GM19372 (cell line): ENCODE data around the gene CRABP1.
A peak's percentile ranks its signal among the peaks of the same experiment; 100 is the strongest.

Experiments used
- ATAC-seq: cut with Tn5 transposase; IDR thresholded peaks from one replicate; pipeline ENCODE4 v1.9.1; 2021; ENCODE audit warnings: mild to moderate bottlenecking, low read depth, moderate library complexity; ENCODE audit not compliant: unreplicated experiment

The CRABP1 gene

DNA sequence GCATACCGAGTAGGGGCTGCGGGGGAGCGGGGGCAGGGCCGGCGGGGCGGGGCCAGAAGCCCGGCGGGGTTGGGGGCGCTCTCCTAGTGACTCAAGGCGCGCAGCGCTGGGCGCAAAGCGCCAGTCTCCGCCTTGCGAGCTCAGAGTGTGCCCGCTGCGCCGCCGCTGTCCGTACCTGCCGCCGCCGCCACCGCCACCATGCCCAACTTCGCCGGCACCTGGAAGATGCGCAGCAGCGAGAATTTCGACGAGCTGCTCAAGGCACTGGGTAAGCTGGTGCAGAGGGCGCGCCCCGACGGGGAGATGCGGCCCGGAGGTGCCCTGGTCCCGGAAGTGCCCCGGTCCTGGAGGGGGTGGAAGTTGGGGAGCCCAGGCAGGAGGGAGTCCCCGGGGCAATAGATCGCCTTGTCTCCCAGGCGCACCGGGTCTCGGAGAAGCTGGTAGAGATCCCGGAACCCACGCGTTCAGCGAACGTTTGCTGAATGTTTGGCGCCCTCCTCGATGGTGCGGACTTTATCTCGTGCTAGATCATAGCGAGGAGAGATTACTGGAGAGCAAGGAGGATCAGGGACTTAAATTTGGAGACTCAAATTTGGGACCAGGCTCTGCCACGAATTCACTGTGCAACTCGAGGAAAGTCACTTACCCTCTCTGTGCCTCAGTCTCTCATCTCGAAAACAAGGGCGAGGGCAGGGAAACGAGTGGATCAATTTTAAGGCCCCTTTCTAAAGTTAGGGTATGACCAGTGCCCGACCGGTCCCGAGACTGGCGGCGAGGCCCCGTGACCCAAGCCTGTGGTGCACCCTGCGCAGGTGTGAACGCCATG, at the start of gene CRABP1:
CRABP1 (plus strand) TSS at position 123 of the 826 bp plus-strand sequence; CDS start at position 199, 76 bp downstream.
- ATAC-seq = no peak

DNA sequence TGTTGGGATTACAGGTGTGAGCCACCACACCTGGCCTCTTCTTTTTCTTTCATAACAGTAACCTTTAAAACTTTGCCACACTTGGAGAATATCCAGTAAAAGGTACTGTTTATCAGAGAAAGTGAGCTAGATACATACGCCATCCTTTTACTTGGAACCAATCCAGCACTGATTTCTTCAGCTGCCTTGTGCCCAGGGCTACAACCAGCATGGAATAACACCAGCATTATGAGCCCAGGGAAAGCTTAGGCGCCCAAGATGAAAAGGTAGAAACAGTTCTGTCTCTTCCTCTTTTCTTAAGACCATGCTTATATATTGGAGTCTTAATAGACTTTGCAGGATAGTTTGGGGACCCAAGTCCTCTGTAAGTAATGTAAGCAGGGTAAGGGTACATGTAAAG, 49.1 kb upstream of the CRABP1 start:
- no peak for ATAC-seq

DNA sequence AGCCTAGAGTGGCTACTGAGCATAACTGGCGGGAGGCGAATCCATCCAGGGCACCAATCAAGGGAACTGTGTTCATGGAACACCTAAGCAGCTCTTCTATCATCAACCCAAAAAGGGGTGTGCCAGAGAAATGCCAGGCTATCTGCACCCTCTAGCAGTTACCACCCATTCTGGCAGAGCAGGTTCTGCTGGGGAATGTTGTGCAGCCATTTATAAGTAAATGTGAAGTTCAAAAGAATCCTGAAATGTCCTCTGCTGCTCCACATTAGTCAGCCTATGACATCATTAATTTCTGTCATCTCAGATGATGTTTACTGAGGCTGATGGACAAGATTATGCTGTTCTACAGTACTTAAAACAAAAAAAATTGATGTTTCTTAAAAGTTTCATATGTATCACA, 48.5 kb upstream of the CRABP1 start:
- no peak for ATAC-seq

DNA sequence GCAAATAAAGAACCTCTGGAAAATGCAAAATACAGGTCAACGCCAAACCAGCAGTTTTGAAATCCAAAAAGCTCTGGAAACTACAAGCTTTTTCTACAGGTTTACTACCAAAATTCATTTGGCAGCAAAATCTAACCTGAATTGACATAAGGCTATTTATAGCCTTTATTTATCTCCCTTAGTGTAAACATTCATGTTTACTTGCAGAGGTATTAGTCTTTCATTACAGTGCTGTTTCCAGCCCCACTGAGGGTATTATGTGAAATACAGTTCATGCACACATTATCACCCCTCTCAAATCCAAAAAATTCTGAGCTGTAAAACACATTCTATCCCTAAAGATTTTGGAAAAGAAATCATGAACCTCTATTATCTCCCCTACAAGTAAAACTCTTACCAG, 47.9 kb upstream of the CRABP1 start:
- ATAC-seq = no peak

- ATAC-seq = peak; percentile 80
These were observed 40.8 kb upstream of the CRABP1 start, which contains the start of gene SKIC8 for GRCh38 chr15:78299101-78299930. SKIC8 (minus strand) TSS chr15:78299609; CDS start chr15:78295686, 3,923 bp downstream.

DNA sequence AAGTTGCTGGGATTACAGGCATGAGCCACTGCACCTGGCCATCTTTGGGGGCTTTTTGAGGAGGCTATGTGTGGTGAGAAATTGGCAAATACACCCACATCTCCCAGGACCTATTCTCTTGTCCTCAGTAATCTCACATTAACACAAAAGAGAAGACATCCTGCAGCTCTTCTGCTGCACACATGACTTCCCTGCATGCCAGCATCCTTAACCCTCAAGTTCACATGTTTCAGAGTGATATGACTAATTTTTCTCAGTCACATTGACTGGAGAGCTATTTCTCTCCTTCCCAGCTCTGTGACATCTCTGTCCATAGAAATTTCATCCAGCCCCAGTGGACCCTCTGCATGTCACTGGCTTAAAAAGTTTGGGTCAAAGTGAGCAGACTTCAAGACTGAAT, 38.8 kb upstream of the CRABP1 start:
- no peak for ATAC-seq

DNA sequence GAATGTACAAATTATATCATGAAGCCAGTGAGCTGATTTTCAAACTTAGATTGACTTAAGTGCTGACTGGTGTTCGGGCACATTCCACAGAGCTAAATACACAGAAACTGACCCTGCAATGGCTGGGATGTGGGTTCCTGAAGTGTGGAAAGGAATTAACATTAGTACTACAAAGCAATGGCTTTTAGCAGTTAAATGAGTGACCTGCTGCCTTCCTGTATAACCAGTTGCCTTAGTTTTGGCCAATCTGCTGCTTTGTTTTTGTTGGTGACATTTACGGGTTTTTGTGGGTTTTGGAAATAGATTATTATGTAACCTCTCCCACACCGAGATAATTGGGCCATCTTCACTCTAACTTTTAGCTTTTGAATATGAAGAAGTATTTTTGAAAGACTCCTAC, 38.3 kb upstream of the CRABP1 start:
- ATAC-seq = no peak

DNA sequence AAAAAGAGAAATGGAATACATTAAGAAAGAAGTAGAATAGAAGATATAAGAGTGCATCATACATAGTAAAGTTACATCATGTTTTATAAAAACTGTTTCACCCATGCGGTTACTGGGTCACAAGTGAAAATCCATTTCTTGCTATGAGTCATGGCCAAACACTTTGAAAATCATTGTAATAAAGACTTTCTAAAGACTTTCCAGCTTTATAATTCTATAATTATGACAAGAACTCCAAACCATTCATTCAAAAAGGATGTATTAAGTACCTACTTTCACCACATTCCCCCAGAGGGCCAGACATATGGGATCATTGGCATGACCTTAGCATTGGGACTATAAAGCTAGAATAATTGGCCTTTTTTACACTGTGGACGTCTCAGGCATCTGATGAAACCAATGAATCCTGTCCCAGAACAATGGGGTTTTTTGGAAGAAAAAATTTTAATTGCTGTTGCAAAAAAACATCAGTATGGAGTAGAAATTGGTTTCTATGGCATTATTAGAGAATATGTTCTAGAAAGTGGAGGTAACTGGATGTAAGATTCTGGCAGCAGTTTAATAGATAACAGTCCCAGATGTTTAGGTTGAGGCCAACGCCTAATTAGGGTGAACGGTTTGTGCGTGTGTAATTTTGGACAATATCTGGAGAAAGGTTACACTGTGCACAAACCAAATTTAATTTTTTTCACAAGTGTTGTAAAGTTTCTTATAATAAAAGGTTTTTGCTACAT, 37.4 kb upstream of the CRABP1 start:
- no peak for ATAC-seq

- no peak for ATAC-seq
These were observed 35.7 kb upstream of the CRABP1 start for GRCh38 chr15:78304216-78305066.

DNA sequence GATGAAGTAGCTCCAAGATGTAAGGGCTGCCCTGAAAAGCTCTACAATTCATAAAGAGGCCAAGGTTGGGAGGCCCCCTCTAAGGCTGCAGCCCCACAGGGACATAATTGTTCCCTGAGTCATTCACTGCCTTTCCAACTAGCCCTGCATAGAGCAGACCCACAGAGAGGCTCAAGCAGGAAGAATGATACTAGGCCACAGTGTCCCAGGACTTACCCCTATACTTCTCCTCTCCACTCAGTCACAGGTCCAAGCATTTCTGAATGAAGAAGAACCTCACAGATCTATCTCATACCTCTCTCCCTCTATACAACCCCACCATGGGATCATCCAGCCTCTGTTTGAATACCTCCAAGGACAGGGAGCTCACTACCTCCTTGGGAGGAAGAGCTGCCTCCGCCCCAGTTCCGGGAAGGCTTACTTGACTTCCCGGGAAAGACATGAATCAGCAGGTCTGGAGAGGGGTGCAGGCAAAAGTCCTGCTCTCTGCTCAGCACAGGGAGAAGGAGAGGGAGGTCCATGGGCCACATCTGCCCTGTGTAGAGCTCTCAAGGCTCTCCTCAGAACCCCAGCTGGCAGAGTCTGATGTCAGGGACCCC, 33.9 kb upstream of the CRABP1 start:
- ATAC-seq = no peak

GRCh38 chr15:78307976-78308375, 32.2 kb upstream of the CRABP1 start:
- no peak for ATAC-seq

GRCh38 chr15:78308422-78309032, 31.6 kb upstream of the CRABP1 start:
- ATAC-seq = no peak

DNA sequence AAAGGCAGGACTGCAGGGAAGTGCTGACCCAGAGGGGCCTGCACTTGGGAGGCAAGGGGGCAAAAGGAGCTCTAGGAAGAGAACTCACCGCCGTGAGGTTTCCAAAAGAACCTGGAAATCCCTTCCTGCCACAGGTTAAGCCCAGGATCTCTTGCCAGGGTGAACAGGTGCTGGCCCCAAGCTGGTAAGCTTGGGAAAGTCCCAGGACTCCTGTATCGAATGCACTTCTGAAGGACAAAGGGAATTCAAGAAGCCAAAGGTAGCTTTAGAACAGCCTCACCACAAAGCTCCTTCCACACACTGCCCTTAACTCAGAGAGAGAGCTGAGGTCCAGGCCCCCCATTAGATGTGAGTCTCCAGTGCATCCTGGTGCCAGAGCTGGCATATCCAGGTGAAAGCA, 28.9 kb upstream of the CRABP1 start:
- ATAC-seq = no peak

- ATAC-seq = no peak
These were observed 27.6 kb upstream of the CRABP1 start for GRCh38 chr15:78312536-78312935.

DNA sequence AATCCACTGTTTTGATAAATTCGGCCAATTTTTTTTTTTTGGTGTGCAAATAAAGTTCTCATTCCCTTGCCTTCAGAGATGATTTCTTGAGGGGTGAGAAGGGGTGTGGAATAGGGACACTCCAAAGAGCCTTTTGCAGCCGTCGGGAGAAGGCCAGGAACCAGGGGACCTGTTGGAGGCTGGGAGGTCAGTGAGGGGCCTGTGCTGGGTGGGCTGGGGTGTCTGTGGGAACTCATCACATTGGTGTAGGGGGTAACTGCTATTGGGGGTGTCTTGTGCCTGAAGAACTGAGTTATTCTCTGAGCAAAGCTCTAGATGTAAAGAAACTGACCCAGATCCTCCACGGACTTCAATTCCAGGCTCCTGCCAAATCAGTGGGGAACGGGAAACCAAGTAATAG, 27.2 kb upstream of the CRABP1 start:
- no peak for ATAC-seq

DNA sequence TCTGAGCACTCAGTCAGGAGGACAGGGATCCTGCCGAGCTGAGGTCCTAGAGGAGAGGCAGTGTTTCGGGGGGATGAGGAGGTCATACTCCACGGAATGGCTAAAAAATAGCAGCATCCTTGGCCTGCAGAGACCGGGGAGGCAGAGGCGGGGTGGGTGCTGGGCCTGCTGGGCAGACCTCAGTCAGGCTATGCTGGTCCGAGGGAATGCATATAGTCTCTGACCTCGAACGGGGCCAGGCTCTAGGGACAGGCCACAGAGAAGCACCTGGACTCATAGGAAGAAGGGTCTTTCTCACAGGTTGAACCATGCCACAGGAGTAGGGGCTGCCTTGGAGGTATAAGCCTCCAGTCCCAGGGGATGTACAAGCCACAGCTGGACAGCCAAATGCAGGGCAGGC, 26.8 kb upstream of the CRABP1 start:
- ATAC-seq = no peak

- ATAC-seq = no peak
These were observed 26.0 kb upstream of the CRABP1 start for GRCh38 chr15:78314181-78314581.

DNA sequence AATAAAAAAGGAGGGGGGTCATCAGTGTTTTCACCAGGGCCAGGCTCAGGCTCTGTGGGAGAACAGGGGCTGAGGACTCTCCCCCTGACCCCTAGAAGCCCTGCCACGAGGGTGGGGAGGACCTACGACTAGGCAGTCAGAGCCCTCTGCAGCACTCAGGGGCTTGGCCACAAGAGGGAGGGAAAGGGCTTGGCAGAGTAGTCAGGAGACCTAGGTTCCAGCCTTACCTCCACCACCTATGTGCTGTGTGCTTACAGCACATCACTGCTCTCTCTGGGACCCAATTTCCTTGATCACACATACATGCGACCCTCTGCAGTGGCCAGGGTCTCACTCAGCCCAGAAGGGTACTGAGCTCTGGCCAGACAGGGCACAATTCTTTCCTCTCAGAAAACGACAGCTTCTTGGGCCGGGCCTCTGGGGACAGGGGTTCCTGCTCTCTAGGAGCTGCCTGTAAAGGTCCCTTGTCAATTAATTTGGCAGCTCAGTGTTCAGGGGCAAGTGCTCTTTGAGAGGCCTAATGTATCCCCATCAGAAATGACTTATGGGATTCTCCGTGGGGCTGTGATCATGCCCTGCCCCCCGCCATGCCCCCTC, 24.4 kb upstream of the CRABP1 start:
- ATAC-seq = no peak
